PFSK-1 (cell line): ENCODE data around the gene LDLRAD4.

Source experiments
- FOXP2 ChIP-seq: optimal IDR thresholded peaks from 2 replicates; pipeline ENCODE3; 2011; ENCODE audit warnings: borderline replicate concordance, control low read depth, inconsistent platforms; ENCODE audit not compliant: insufficient read depth; ENCODE audit errors: extremely low read length, extremely low read depth
- POLR2AphosphoS5 ChIP-seq: IDR thresholded peaks from 2 replicates; pipeline ENCODE4 v1.6.1; 2012; ENCODE audit warnings: low read depth, mild to moderate bottlenecking, control low read depth, low read length, moderate library complexity
- SIN3A ChIP-seq: IDR thresholded peaks from 2 replicates; pipeline ENCODE4 v1.6.1; 2012; ENCODE audit warnings: mild to moderate bottlenecking, low read length, moderate library complexity, borderline replicate concordance; ENCODE audit not compliant: insufficient read depth
- TAF1 ChIP-seq: IDR thresholded peaks from 2 replicates; pipeline ENCODE4 v1.6.1; 2012; ENCODE audit warnings: low read length, control low read depth, borderline replicate concordance; ENCODE audit not compliant: insufficient read depth
- TF ChIP-seq, protein P1 (sequence below), 2 experiments: IDR thresholded peaks; 2 replicates each; pipeline versions ENCODE4 v1.6.1 to v1.8.0; 2011 to 2012; ENCODE audit warnings: low read depth in 2 of 2, low read length in 2 of 2, control low read depth in 1 of 2, inconsistent platforms in 1 of 2, mild to moderate bottlenecking in 1 of 2, moderate library complexity in 1 of 2; ENCODE audit not compliant: insufficient read depth in 1 of 2

The LDLRAD4 gene

DNA sequence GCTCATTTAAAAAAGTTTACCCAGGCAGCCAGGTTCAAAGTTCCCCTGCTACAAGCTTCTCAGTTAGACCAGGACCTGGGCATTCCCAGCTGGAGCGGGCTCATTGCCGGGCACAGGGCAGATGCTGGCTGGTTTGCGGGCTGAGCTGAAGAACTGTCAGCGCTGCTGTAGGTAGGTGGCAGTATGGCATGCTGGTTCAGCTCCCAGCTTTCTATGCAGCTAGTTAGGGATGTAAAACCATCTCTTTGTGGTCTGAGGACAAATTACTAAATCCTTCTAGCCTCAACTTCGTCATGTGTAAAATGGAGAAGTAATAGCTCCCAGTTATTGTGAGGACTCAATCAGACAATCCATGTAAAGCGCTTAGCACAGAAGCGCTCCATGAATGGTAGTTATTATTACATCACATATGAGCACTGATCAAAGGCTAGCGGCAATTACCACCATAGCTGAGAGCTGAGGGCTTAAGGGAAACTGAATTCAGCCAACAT lies 2.4 kb upstream of the LDLRAD4 start:
- no peak for TF ChIP-seq SIN3A
- no peak for TF ChIP-seq POLR2AphosphoS5
- no peak for TF ChIP-seq FOXP2
- no peak for TF ChIP-seq TAF1
- TF ChIP-seq, protein P1, sequence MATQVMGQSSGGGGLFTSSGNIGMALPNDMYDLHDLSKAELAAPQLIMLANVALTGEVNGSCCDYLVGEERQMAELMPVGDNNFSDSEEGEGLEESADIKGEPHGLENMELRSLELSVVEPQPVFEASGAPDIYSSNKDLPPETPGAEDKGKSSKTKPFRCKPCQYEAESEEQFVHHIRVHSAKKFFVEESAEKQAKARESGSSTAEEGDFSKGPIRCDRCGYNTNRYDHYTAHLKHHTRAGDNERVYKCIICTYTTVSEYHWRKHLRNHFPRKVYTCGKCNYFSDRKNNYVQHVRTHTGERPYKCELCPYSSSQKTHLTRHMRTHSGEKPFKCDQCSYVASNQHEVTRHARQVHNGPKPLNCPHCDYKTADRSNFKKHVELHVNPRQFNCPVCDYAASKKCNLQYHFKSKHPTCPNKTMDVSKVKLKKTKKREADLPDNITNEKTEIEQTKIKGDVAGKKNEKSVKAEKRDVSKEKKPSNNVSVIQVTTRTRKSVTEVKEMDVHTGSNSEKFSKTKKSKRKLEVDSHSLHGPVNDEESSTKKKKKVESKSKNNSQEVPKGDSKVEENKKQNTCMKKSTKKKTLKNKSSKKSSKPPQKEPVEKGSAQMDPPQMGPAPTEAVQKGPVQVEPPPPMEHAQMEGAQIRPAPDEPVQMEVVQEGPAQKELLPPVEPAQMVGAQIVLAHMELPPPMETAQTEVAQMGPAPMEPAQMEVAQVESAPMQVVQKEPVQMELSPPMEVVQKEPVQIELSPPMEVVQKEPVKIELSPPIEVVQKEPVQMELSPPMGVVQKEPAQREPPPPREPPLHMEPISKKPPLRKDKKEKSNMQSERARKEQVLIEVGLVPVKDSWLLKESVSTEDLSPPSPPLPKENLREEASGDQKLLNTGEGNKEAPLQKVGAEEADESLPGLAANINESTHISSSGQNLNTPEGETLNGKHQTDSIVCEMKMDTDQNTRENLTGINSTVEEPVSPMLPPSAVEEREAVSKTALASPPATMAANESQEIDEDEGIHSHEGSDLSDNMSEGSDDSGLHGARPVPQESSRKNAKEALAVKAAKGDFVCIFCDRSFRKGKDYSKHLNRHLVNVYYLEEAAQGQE (IDR thresholded peaks at IDR 0.05; ENCODE audit: insufficient read depth in 1 of 2, low read depth in 2 of 2, low read length in 2 of 2) = no peak

DNA sequence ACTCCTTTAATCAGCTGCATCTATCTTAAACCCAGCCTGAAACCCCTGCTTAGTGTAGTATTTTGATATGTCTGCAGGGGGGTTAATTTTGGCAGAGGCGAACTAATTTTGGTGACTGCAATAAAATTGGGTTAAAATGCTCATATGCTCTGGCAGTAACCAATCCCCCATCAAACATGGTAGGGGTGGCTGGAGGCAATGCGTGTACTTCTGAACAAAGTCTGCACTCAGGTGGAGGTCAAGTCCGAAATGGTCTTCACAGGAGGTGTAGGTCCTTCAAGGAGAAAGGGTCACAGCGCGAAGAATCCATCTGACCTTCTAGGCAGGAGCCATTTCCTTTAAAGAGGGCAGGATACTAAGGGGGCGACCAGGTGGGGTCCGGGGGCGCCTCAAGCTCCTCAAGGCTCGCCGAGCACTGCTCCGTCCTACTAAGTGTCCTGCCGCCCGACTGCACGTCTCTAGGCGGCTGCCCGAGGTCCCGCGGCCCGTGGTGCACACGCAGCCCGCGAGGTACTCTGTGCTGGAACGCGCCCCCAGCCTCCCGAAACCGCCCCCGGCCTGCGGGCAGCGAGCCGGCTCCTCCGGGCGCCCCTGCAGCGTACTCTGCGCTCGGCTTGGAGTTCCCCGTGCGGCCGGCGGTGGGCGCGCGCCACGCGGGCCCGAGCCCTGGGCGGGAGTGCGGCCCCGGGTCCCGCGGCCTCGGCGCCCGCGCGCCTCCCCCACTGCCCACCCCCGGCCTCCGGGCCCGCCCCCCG lies 1.7 kb upstream of the LDLRAD4 start:
- TF ChIP-seq TAF1 = no peak
- no peak for TF ChIP-seq SIN3A
- no peak for TF ChIP-seq FOXP2
- TF ChIP-seq, protein P1 (IDR thresholded peaks at IDR 0.05; ENCODE audit: insufficient read depth in 1 of 2, low read depth in 2 of 2, low read length in 2 of 2) = no peak
- no peak for TF ChIP-seq POLR2AphosphoS5

DNA sequence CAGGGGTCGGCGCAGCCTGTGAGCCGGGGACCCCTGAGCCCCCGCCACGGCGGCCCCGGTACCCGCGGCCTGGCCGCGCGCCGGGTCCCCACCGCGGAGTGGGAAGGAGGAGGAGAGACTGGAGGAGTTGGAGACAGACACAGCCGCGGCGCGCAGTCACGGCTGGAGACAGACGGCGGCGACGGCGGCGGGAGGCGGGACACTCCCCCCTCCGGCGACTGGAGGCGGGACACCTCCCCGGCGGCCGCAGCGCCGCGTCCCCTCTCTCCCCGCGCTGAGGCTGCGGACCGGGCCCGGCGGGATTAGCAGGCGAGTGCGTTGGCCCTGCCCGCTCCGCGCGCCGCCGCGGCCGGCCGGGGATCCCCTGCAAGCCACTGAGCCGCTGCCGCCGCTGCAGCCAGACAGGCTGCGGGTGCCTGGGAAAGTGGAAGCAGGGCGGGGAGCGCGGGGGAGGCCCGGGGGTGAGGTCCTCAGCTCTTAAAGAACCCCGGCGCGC lies 1.0 kb upstream of the LDLRAD4 start:
- TF ChIP-seq, protein P1 (IDR thresholded peaks at IDR 0.05; ENCODE audit: insufficient read depth in 1 of 2, low read depth in 2 of 2, low read length in 2 of 2) = no peak
- no peak for TF ChIP-seq POLR2AphosphoS5
- no peak for TF ChIP-seq FOXP2
- no peak for TF ChIP-seq TAF1
- TF ChIP-seq SIN3A = no peak

GRCh38 chr18:13217971-13218367 lies 591 bp upstream of the LDLRAD4 start:
- TF ChIP-seq, protein P1 (IDR thresholded peaks at IDR 0.05; ENCODE audit: insufficient read depth in 1 of 2, low read depth in 2 of 2, low read length in 2 of 2) = no peak
- no peak for TF ChIP-seq TAF1
- no peak for TF ChIP-seq FOXP2
- TF ChIP-seq SIN3A = no peak
- no peak for TF ChIP-seq POLR2AphosphoS5
